A549 (cell line): ENCODE data around the gene BCAS3.

Experiments used
- HOXA7 ChIP-seq: fragments of 250-450 bp; sonication (Bioruptor Pico); IDR thresholded peaks from 2 replicates; pipeline ENCODE4 v1.5.0; 2020; ENCODE audit warnings: mild to moderate bottlenecking, moderate library complexity
- MAZ ChIP-seq: fragments of 150-350 bp; IDR thresholded peaks from 2 replicates; pipeline ENCODE4 v1.6.1; 2014; ENCODE audit warnings: antibody characterized with exemption, low read depth, low read length, borderline replicate concordance
- POLR2A ChIP-seq: IDR thresholded peaks from 2 replicates; pipeline ENCODE4 v1.6.1; 2012; ENCODE audit warnings: mild to moderate bottlenecking, low read length
- RFX5 ChIP-seq: fragments of 450-650 bp; IDR thresholded peaks from 2 replicates; pipeline ENCODE4 v1.7.1; 2014; ENCODE audit warnings: antibody characterized with exemption, mild to moderate bottlenecking, moderate library complexity
- TF ChIP-seq, protein P1 (sequence below): fragments of >200 bp; sonication (Bioruptor Twin); formaldehyde crosslinking; IDR thresholded peaks from 3 replicates; pipeline ENCODE4 v1.5.1; 2016

DNA sequence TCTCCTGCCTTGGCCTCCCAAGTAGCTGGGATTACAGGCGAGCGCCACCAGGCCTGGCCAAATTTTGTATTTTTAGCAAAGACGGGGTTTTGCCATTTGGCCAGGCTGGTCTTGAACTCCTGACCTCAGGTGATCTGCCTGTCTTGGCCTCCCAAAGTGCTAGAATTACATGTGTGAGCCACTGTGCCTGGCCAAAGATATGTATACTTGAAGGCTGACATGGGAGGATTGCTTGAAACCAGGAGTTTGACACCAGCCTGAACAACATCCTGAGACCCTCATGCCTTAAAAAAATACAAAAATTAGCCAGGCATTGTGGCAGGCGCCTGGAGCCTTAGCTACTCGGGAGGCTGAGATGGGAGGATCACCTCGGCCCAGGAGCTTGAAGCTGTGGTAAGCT, 3.1 kb downstream of the BCAS3 start:
- TF ChIP-seq, protein P1, sequence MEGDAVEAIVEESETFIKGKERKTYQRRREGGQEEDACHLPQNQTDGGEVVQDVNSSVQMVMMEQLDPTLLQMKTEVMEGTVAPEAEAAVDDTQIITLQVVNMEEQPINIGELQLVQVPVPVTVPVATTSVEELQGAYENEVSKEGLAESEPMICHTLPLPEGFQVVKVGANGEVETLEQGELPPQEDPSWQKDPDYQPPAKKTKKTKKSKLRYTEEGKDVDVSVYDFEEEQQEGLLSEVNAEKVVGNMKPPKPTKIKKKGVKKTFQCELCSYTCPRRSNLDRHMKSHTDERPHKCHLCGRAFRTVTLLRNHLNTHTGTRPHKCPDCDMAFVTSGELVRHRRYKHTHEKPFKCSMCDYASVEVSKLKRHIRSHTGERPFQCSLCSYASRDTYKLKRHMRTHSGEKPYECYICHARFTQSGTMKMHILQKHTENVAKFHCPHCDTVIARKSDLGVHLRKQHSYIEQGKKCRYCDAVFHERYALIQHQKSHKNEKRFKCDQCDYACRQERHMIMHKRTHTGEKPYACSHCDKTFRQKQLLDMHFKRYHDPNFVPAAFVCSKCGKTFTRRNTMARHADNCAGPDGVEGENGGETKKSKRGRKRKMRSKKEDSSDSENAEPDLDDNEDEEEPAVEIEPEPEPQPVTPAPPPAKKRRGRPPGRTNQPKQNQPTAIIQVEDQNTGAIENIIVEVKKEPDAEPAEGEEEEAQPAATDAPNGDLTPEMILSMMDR = no peak
- TF ChIP-seq POLR2A = no peak
- no peak for TF ChIP-seq MAZ
- no peak for TF ChIP-seq HOXA7 (CRISPR knock-in tag)
- no peak for TF ChIP-seq RFX5
